ENCODE results near the gene ATP10A. TPM values are rescaled to one million over a fixed set of nuclear protein-coding genes. Genes with fewer than 3 reads are reported as not detected.

Gene ATP10A
- total and polyA plus RNA-seq, 8 donors: 1.5 to 15.2 (median 3.2) TPM

DNA sequence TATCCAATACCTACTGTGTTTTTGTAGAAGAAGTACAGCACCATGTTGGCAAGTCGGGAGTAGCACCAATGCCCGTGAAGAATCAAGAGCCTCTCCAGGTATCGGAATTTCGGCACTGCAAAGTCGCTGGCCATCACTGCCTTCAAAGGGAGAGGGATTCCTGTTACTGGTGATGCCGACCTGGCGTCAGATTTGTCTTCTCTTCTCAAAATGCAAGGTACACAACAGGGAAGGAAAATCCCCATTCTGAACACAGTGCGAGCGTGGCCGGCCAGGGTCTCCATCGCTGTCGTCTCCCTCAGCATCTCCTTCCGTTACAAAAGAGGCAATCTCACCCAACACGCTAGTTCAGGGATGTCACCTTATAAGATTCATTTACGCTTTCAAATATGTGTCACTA is 175.4 kb downstream of the ATP10A start:
- H3K27ac ChIP-seq: no peak overlapping the region
- intact Hi-C loops (cut with DNase I; ENCODE audit: low total_unique reads): no loop called here
- no peaks in the 10 kb centered on the region for H3K9me3 ChIP-seq
- peaks cover 0 to 21% (median 9%) of the 10 kb centered on the region in 4 donors for H3K4me1 ChIP-seq
- no peak for TF ChIP-seq EP300 (IDR thresholded peaks at IDR 0.05)
- TF ChIP-seq, protein P1, sequence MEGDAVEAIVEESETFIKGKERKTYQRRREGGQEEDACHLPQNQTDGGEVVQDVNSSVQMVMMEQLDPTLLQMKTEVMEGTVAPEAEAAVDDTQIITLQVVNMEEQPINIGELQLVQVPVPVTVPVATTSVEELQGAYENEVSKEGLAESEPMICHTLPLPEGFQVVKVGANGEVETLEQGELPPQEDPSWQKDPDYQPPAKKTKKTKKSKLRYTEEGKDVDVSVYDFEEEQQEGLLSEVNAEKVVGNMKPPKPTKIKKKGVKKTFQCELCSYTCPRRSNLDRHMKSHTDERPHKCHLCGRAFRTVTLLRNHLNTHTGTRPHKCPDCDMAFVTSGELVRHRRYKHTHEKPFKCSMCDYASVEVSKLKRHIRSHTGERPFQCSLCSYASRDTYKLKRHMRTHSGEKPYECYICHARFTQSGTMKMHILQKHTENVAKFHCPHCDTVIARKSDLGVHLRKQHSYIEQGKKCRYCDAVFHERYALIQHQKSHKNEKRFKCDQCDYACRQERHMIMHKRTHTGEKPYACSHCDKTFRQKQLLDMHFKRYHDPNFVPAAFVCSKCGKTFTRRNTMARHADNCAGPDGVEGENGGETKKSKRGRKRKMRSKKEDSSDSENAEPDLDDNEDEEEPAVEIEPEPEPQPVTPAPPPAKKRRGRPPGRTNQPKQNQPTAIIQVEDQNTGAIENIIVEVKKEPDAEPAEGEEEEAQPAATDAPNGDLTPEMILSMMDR (IDR thresholded peaks at IDR 0.05): no peak
- no peak for TF ChIP-seq POLR2A (IDR thresholded peaks at IDR 0.05)
- TF ChIP-seq POLR2AphosphoS5 (IDR thresholded peaks at IDR 0.05): no peak
- no peak for DNase-seq
- no peak overlapping the region for H3K4me3 ChIP-seq
- peaks cover 0 to 33% (median 3%) of the 10 kb centered on the region in 4 donors for H3K36me3 ChIP-seq
- no peaks in the 10 kb centered on the region for H3K27me3 ChIP-seq
- 92 to 96% (median 94%) methylated on average over 15 of the region's 15 CpGs for WGBS, 5 donors

DNA sequence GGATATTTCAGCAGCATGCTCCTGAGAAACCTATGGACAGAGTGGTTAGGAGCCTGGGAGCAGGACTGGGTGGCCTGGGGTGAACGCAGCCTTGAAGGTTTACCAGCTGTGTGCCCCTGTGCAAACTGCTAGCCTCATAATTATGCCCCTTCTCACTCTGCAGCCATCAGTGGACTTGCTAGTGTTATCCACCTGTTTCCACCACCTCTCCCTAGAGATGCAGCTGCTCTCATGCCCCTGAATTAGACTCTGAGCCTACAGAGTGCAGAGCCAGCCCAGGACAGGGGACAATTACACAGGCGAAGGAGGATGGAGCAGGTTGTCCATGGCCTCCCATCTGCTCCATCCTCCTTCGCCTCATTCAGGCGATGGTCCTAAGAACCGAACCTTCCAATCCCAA is 175.9 kb downstream of the ATP10A start:
- intact Hi-C loops (cut with DNase I; ENCODE audit: low total_unique reads): no loop called here
- Histone ChIP-seq H3K27me3 (no peaks in the 10 kb centered on the region), H3K9me3 (no peaks in the 10 kb centered on the region), H3K4me1 (peaks cover 0 to 25% (median 9%) of the 10 kb centered on the region in 4 donors), H3K27ac (no peak overlapping the region), H3K36me3 (peaks cover 0 to 29% (median 2%) of the 10 kb centered on the region in 4 donors), H3K4me3 (no peak overlapping the region)
- no peak for DNase-seq
- WGBS, 5 donors: 95 to 98% (median 97%) methylated on average over 5 of the region's 5 CpGs
- TF ChIP-seq EP300 (IDR thresholded peaks at IDR 0.05) (no peak), POLR2AphosphoS5 (IDR thresholded peaks at IDR 0.05) (no peak), POLR2A (IDR thresholded peaks at IDR 0.05) (no peak)
- TF ChIP-seq, protein P1 (IDR thresholded peaks at IDR 0.05): no peak

- Histone ChIP-seq H3K4me3 (no peak overlapping the region), H3K9me3 (no peaks in the 10 kb centered on the region), H3K36me3 (peaks cover 0 to 29% (median 2%) of the 10 kb centered on the region in 4 donors), H3K27ac (no peak overlapping the region), H3K4me1 (peaks cover 0 to 25% (median 9%) of the 10 kb centered on the region in 4 donors), H3K27me3 (no peaks in the 10 kb centered on the region)
- no peak for DNase-seq
- intact Hi-C loops (cut with DNase I; ENCODE audit: low total_unique reads): no loop called here
- WGBS, 5 donors: 57 to 74% (median 61%) methylated on average over 5 to 6 of the region's 6 CpGs; no CpG with 5 or more reads in 2 of the 5 donors
- no peak for TF ChIP-seq EP300 (IDR thresholded peaks at IDR 0.05)
- TF ChIP-seq, protein P1 (IDR thresholded peaks at IDR 0.05): no peak
- TF ChIP-seq POLR2A (IDR thresholded peaks at IDR 0.05): no peak
- no peak for TF ChIP-seq POLR2AphosphoS5 (IDR thresholded peaks at IDR 0.05)
Observed at GRCh38 chr15:25686780-25687179, 176.3 kb downstream of the ATP10A start.

GRCh38 chr15:25684521-25685431 is 178.4 kb downstream of the ATP10A start:
- TF ChIP-seq, protein P1 (IDR thresholded peaks at IDR 0.05): no peak
- TF ChIP-seq POLR2AphosphoS5 (IDR thresholded peaks at IDR 0.05) (peak in 1 of 3 donors; percentile 30), EP300 (IDR thresholded peaks at IDR 0.05) (peak; percentile 22), POLR2A (IDR thresholded peaks at IDR 0.05) (no peak)
- 53 to 64% (median 62%) methylated on average over 13 of the region's 13 CpGs for WGBS, 5 donors
- peaks cover 9 to 42% (median 13%) of the 10 kb centered on the region in 4 donors for H3K36me3 ChIP-seq
- H3K4me3 ChIP-seq: no peak overlapping the region
- H3K4me1 ChIP-seq: peaks cover 0 to 25% (median 9%) of the 10 kb centered on the region in 4 donors
- H3K27ac ChIP-seq: peak overlapping the region in 4 of 5 donors; percentile 31 to 81 (median 45)
- intact Hi-C loops (cut with DNase I; ENCODE audit: low total_unique reads): no loop called here
- peak in 1 of 2 donors; percentile 69 for DNase-seq
- H3K27me3 ChIP-seq: no peaks in the 10 kb centered on the region
- peaks cover 0 to 8% (median 0%) of the 10 kb centered on the region in 4 donors for H3K9me3 ChIP-seq

All from stomach (tissue), 9 donors.